ENCODE measurements around the gene ADRA2C.

ADRA2C gene

GRCh38 chr4:3766036-3766784 lies at the start of gene ADRA2C:
ADRA2C (plus strand) TSS chr4:3766385; CDS start chr4:3766607, 222 bp downstream.
- DNase-seq = peak in 1 of 2 donors; percentile 16

- no peak for DNase-seq
These were observed 49.5 kb upstream of the ADRA2C start for GRCh38 chr4:3716631-3717235.

GRCh38 chr4:3717241-3717640 lies 48.9 kb upstream of the ADRA2C start:
- no peak for DNase-seq

- no peak for DNase-seq
These were observed 47.7 kb upstream of the ADRA2C start for GRCh38 chr4:3718462-3718861.

GRCh38 chr4:3719191-3719590 lies 47.0 kb upstream of the ADRA2C start:
- no peak for DNase-seq

GRCh38 chr4:3719836-3720235 lies 46.3 kb upstream of the ADRA2C start:
- no peak for DNase-seq

GRCh38 chr4:3720466-3720865 lies 45.7 kb upstream of the ADRA2C start:
- no peak for DNase-seq

- DNase-seq = no peak
These were observed 45.0 kb upstream of the ADRA2C start for GRCh38 chr4:3721186-3721585.

- DNase-seq = peak; percentile 13 to 16
These were observed 44.6 kb upstream of the ADRA2C start for GRCh38 chr4:3721627-3722026.

- no peak for DNase-seq
These were observed 43.5 kb upstream of the ADRA2C start for GRCh38 chr4:3722446-3723231.

- no peak for DNase-seq
These were observed 42.9 kb upstream of the ADRA2C start for GRCh38 chr4:3723232-3723642.

GRCh38 chr4:3724319-3725231 lies 41.6 kb upstream of the ADRA2C start:
- no peak for DNase-seq

GRCh38 chr4:3725936-3726870 lies 40.0 kb upstream of the ADRA2C start:
- DNase-seq = no peak

GRCh38 chr4:3727847-3728469 lies 38.2 kb upstream of the ADRA2C start:
- no peak for DNase-seq

GRCh38 chr4:3729188-3729881 lies 36.9 kb upstream of the ADRA2C start:
- DNase-seq = no peak

- DNase-seq = no peak
These were observed 36.3 kb upstream of the ADRA2C start for GRCh38 chr4:3729882-3730226.

GRCh38 chr4:3730422-3731190 lies 35.6 kb upstream of the ADRA2C start:
- no peak for DNase-seq

- no peak for DNase-seq
These were observed 33.8 kb upstream of the ADRA2C start for GRCh38 chr4:3732076-3733028.

Data from hippocampal formation (tissue), 2 donors.